Stimulated activated naive B cell treated with anti-CD40 and anti-IgM and Interleukin-4, amounts not matched to agents 10 μg/mL and 1 μg/mL and 100 μg/mL, for 72 hours (primary cell): ENCODE measurements around the gene GGTA1.
"Not testable (repeated sequence)": the region's sequence is repeated elsewhere in the genome, so short reads cannot be mapped to it uniquely, and the experiment has no call there.

Source experiments
- ATAC-seq, 2 donors: fragments of 150-1000 bp; cut with Tn5 transposase; replicated peaks; 2 replicates each; pipeline ENCODE4 v1.10.0; 2021; ENCODE audit warnings: moderate library complexity in 1 of 2
- DNase-seq: peaks from one replicate; pipeline ENCODE4 v3.0.0; 2021
- H3K27ac Mint-ChIP-seq: one replicate; pipeline ENCODE4 v1.8.0; 2022; ENCODE audit warnings: mild to moderate bottlenecking, mixed read lengths
- H3K27me3 Mint-ChIP-seq, 2 donors: one replicate each; pipeline ENCODE4 v1.8.0; 2022; ENCODE audit warnings: mixed read lengths in 2 of 2
- H3K36me3 Mint-ChIP-seq, 2 donors: one replicate each; pipeline ENCODE4 v1.8.0; 2022; ENCODE audit warnings: mixed read lengths in 2 of 2, mild to moderate bottlenecking in 1 of 2
- H3K4me1 Mint-ChIP-seq, 2 donors: one replicate each; pipeline ENCODE4 v1.8.0; 2022; ENCODE audit warnings: mixed read lengths in 2 of 2, mild to moderate bottlenecking in 1 of 2
- H3K4me3 Mint-ChIP-seq, 2 donors: one replicate each; pipeline ENCODE4 v1.8.0; 2022; ENCODE audit warnings: mild to moderate bottlenecking in 2 of 2, mixed read lengths in 2 of 2, moderate library complexity in 1 of 2
- H3K9me3 Mint-ChIP-seq, 2 donors: one replicate each; pipeline ENCODE4 v1.8.0; 2022; ENCODE audit warnings: mixed read lengths in 2 of 2, mild to moderate bottlenecking in 1 of 2

GGTA1 gene

GRCh38 chr9:121499427-121500164 is at the start of gene GGTA1:
Gene GGTA1 (minus strand): TSS chr9:121499844. CDS start chr9:121467922, 31,922 bp downstream.
- no peak for DNase-seq
- ATAC-seq = peak; percentile 44 to 54
- H3K27me3 Mint-ChIP-seq = peaks cover 52 to 56% of the 10 kb centered on the region in 2 donors

GRCh38 chr9:121548666-121549065 is 49.0 kb upstream of the GGTA1 start:
- no peaks in the 10 kb centered on the region for H3K36me3 Mint-ChIP-seq
- no peak overlapping the region for H3K27ac Mint-ChIP-seq
- no peak for DNase-seq
- H3K27me3 Mint-ChIP-seq = peaks cover 51 to 67% of the 10 kb centered on the region in 2 donors
- no peak overlapping the region for H3K4me3 Mint-ChIP-seq
- peaks cover 0 to 8% of the 10 kb centered on the region in 2 donors for H3K4me1 Mint-ChIP-seq
- H3K9me3 Mint-ChIP-seq = no peaks in the 10 kb centered on the region
- no peak for ATAC-seq

More at GRCh38 chr9:121499427-121500164, at the start of gene GGTA1:
- H3K4me3 Mint-ChIP-seq = peak within 1 kb of the TSS; percentile 77 to 85
- H3K4me1 Mint-ChIP-seq = peaks cover 25 to 39% of the 10 kb centered on the region in 2 donors
- no peak within 1 kb of the TSS for H3K27ac Mint-ChIP-seq
- peaks cover 4 to 12% of the 10 kb centered on the region in 2 donors for H3K36me3 Mint-ChIP-seq
- peaks cover 4 to 9% of the 10 kb centered on the region in 2 donors for H3K9me3 Mint-ChIP-seq

- DNase-seq = peak; percentile 67
- peak overlapping the region in 1 of 2 donors; percentile 14 for H3K4me3 Mint-ChIP-seq
- ATAC-seq = peak; percentile 93 to 96
- no peaks in the 10 kb centered on the region for H3K36me3 Mint-ChIP-seq
- no peaks in the 10 kb centered on the region for H3K9me3 Mint-ChIP-seq
- H3K27me3 Mint-ChIP-seq = peaks cover 35 to 64% of the 10 kb centered on the region in 2 donors
- no peak overlapping the region for H3K27ac Mint-ChIP-seq
- H3K4me1 Mint-ChIP-seq = peaks cover 0 to 8% of the 10 kb centered on the region in 2 donors
Observed at GRCh38 chr9:121545875-121546423, 46.3 kb upstream of the GGTA1 start.

- H3K36me3 Mint-ChIP-seq = no peaks in the 10 kb centered on the region
- H3K27ac Mint-ChIP-seq = no peak overlapping the region
- ATAC-seq (no peak), DNase-seq (no peak)
- H3K27me3 Mint-ChIP-seq = peaks cover 34 to 66% of the 10 kb centered on the region in 2 donors
- H3K4me1 Mint-ChIP-seq = peaks cover 0 to 8% of the 10 kb centered on the region in 2 donors
- H3K9me3 Mint-ChIP-seq = no peaks in the 10 kb centered on the region
- H3K4me3 Mint-ChIP-seq = no peak overlapping the region
Observed at GRCh38 chr9:121545150-121545874, 45.7 kb upstream of the GGTA1 start.

- Mint-ChIP-seq H3K4me3 (no peak overlapping the region), H3K27me3 (peaks cover 35 to 66% of the 10 kb centered on the region in 2 donors), H3K36me3 (no peaks in the 10 kb centered on the region), H3K4me1 (peaks cover 0 to 8% of the 10 kb centered on the region in 2 donors), H3K27ac (no peak overlapping the region), H3K9me3 (no peaks in the 10 kb centered on the region)
- ATAC-seq = no peak
- DNase-seq = no peak
Observed at GRCh38 chr9:121542025-121542424, 42.4 kb upstream of the GGTA1 start.

GRCh38 chr9:121541256-121541655 is 41.6 kb upstream of the GGTA1 start:
- no peak for ATAC-seq
- no peaks in the 10 kb centered on the region for H3K36me3 Mint-ChIP-seq
- H3K9me3 Mint-ChIP-seq = no peaks in the 10 kb centered on the region
- peaks cover 0 to 6% of the 10 kb centered on the region in 2 donors for H3K4me1 Mint-ChIP-seq
- peaks cover 31 to 59% of the 10 kb centered on the region in 2 donors for H3K27me3 Mint-ChIP-seq
- no peak for DNase-seq
- no peak overlapping the region for H3K4me3 Mint-ChIP-seq
- no peak overlapping the region for H3K27ac Mint-ChIP-seq

- peaks cover 22 to 46% of the 10 kb centered on the region in 2 donors for H3K27me3 Mint-ChIP-seq
- ATAC-seq = peak; percentile 48 to 50
- H3K27ac Mint-ChIP-seq = no peak overlapping the region
Observed at GRCh38 chr9:121538221-121538620, 38.6 kb upstream of the GGTA1 start.

GRCh38 chr9:121537283-121537682 is 37.6 kb upstream of the GGTA1 start:
- no peaks in the 10 kb centered on the region for H3K9me3 Mint-ChIP-seq
- peaks cover 27 to 52% of the 10 kb centered on the region in 2 donors for H3K27me3 Mint-ChIP-seq
- H3K4me1 Mint-ChIP-seq = no peaks in the 10 kb centered on the region

More at GRCh38 chr9:121538221-121538620, 38.6 kb upstream of the GGTA1 start:
- no peaks in the 10 kb centered on the region for H3K4me1 Mint-ChIP-seq
- H3K36me3 Mint-ChIP-seq = no peaks in the 10 kb centered on the region
- no peaks in the 10 kb centered on the region for H3K9me3 Mint-ChIP-seq
- no peak overlapping the region for H3K4me3 Mint-ChIP-seq
- no peak for DNase-seq

GRCh38 chr9:121532881-121533280 is 33.2 kb upstream of the GGTA1 start:
- Mint-ChIP-seq H3K4me1 (no peaks in the 10 kb centered on the region), H3K9me3 (no peaks in the 10 kb centered on the region), H3K27me3 (peaks cover 22 to 35% of the 10 kb centered on the region in 2 donors), H3K27ac (no peak overlapping the region), H3K36me3 (peaks cover 0 to 4% of the 10 kb centered on the region in 2 donors), H3K4me3 (no peak overlapping the region)
- ATAC-seq = no peak
- DNase-seq = no peak

More at GRCh38 chr9:121537283-121537682, 37.6 kb upstream of the GGTA1 start:
- ATAC-seq (no peak), DNase-seq (no peak)
- Mint-ChIP-seq H3K4me3 (no peak overlapping the region), H3K36me3 (no peaks in the 10 kb centered on the region), H3K27ac (no peak overlapping the region)

GRCh38 chr9:121529237-121529987 is 29.8 kb upstream of the GGTA1 start:
- H3K36me3 Mint-ChIP-seq = peaks cover 0 to 4% of the 10 kb centered on the region in 2 donors
- H3K27ac Mint-ChIP-seq = no peak overlapping the region
- no peak overlapping the region for H3K4me3 Mint-ChIP-seq
- no peak for ATAC-seq
- H3K4me1 Mint-ChIP-seq = no peaks in the 10 kb centered on the region
- DNase-seq = no peak
- H3K9me3 Mint-ChIP-seq = no peaks in the 10 kb centered on the region
- H3K27me3 Mint-ChIP-seq = peaks cover 22 to 36% of the 10 kb centered on the region in 2 donors

- Mint-ChIP-seq H3K27ac (no peak overlapping the region), H3K9me3 (no peaks in the 10 kb centered on the region), H3K27me3 (peaks cover 21 to 33% of the 10 kb centered on the region in 2 donors), H3K36me3 (peaks cover 0 to 4% of the 10 kb centered on the region in 2 donors), H3K4me3 (no peak overlapping the region), H3K4me1 (no peaks in the 10 kb centered on the region)
- ATAC-seq (no peak), DNase-seq (no peak)
Observed at GRCh38 chr9:121528642-121529041, 29.0 kb upstream of the GGTA1 start.

GRCh38 chr9:121527371-121527770 is 27.7 kb upstream of the GGTA1 start:
- DNase-seq (no peak), ATAC-seq (no peak)
- no peaks in the 10 kb centered on the region for H3K4me1 Mint-ChIP-seq
- no peak overlapping the region for H3K4me3 Mint-ChIP-seq
- peaks cover 2 to 3% of the 10 kb centered on the region in 2 donors for H3K9me3 Mint-ChIP-seq
- H3K36me3 Mint-ChIP-seq = peaks cover 3 to 7% of the 10 kb centered on the region in 2 donors
- H3K27ac Mint-ChIP-seq = no peak overlapping the region
- H3K27me3 Mint-ChIP-seq = peaks cover 11 to 23% of the 10 kb centered on the region in 2 donors

GRCh38 chr9:121519688-121520087 is 20.0 kb upstream of the GGTA1 start:
- peaks cover 3 to 10% of the 10 kb centered on the region in 2 donors for H3K36me3 Mint-ChIP-seq
- not testable (repeated sequence) for H3K27ac Mint-ChIP-seq, H3K4me3 Mint-ChIP-seq, DNase-seq, H3K4me1 Mint-ChIP-seq, ATAC-seq, H3K9me3 Mint-ChIP-seq
- H3K27me3 Mint-ChIP-seq = peaks cover 5 to 15% of the 10 kb centered on the region in 2 donors

GRCh38 chr9:121518634-121519033 is 19.0 kb upstream of the GGTA1 start:
- Mint-ChIP-seq H3K4me1 (no peaks in the 10 kb centered on the region), H3K4me3 (no peak overlapping the region), H3K9me3 (peaks cover 4 to 10% of the 10 kb centered on the region in 2 donors), H3K36me3 (peaks cover 3 to 11% of the 10 kb centered on the region in 2 donors), H3K27ac (no peak overlapping the region), H3K27me3 (peaks cover 5 to 16% of the 10 kb centered on the region in 2 donors)
- no peak for DNase-seq
- ATAC-seq = no peak
